HG02763 (cell line): ENCODE data around the gene SEC23A.
"Not testable (repeated sequence)": the region's sequence is repeated elsewhere in the genome, so short reads cannot be mapped to it uniquely, and the experiment has no call there.

Experiments used
- ATAC-seq: cut with Tn5 transposase; IDR thresholded peaks from one replicate; pipeline ENCODE4 v1.9.1; 2021; ENCODE audit warnings: mild to moderate bottlenecking, moderate library complexity; ENCODE audit not compliant: unreplicated experiment

The SEC23A gene

GRCh38 chr14:39094515-39094914, 8.5 kb downstream of the SEC23A start:
- no peak for ATAC-seq

GRCh38 chr14:39091716-39092115, 11.3 kb downstream of the SEC23A start:
- ATAC-seq: no peak

GRCh38 chr14:39090548-39091111, 12.4 kb downstream of the SEC23A start:
- ATAC-seq: no peak

GRCh38 chr14:39087493-39087892, 15.5 kb downstream of the SEC23A start:
- no peak for ATAC-seq

DNA sequence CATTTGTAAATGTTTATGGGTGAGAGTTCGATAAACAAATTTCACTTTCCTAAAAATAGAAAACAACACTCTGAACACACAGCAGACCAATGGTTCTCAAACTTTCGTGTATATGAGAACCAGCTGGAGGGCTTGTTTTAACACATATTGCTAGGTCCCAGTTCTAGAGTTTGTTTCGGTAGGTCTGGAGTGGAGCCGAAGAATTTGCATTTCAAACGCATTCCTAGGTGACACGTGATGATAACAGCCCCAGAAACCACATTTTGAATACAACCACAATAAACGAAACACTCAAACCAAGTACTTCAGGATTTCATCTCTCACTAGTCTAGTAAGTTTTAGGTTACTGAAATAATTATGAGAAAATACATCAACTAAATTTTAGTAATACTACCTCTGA, 17.1 kb downstream of the SEC23A start:
- ATAC-seq: no peak

DNA sequence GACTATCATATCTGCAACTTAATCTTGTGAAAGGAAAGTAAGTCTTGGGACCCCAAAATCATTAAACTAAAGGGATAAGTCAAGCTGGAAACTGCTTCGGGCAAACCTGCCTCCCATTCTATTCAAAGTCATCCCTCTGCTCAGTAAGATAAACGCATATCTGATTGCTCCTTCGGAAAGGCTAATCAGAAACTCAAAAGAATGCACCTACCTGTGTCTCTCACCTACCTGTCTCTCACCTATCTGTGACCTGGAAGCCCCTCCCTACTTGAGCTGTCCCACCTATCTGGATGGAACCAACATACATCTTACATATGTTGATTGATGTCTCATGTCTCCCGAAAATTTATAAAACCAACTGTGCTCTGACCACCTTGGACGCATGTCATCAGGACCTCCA, 19.9 kb downstream of the SEC23A start:
- ATAC-seq: no peak

GRCh38 chr14:39080886-39081285, 22.1 kb downstream of the SEC23A start:
- ATAC-seq: no peak

DNA sequence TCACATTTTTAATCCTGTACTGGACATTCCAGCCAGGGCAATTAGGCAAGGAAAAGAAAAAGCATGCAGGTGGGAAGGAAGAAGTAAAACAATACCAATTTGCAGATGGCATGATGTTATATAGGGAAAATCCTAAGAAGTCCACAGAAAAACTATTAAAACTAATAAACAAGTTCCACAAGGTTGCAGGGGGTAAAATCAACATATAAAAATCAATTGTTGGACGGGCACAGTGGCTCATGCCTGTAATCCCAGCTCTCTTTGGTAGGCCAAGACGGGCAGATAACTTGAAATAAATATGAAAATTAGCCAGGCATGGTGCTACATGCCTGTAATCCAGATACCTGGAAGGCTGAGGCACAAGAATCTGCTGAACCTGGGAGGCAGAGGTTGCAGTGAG, 31.9 kb downstream of the SEC23A start:
- no peak for ATAC-seq

DNA sequence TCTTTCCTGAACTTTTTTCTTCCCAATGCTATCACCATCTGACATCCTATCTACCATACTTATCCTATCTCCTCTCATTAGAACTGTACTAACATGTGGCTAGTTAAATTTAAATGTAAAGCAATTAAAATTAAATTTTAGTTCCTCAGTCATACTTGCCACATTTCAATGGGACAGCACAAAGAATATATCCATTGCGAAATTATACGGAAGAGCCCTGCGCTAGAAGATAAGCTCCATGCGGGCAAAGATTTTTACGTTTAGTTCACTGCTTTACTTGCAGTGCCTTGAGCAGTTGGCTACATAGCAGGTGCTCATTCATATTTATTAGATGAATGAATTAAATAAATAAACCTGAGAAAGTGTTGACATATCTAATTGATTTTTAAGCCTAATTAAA, 33.1 kb downstream of the SEC23A start:
- no peak for ATAC-seq

- ATAC-seq: not testable (repeated sequence)
These were observed 33.7 kb downstream of the SEC23A start for GRCh38 chr14:39069169-39069805.

DNA sequence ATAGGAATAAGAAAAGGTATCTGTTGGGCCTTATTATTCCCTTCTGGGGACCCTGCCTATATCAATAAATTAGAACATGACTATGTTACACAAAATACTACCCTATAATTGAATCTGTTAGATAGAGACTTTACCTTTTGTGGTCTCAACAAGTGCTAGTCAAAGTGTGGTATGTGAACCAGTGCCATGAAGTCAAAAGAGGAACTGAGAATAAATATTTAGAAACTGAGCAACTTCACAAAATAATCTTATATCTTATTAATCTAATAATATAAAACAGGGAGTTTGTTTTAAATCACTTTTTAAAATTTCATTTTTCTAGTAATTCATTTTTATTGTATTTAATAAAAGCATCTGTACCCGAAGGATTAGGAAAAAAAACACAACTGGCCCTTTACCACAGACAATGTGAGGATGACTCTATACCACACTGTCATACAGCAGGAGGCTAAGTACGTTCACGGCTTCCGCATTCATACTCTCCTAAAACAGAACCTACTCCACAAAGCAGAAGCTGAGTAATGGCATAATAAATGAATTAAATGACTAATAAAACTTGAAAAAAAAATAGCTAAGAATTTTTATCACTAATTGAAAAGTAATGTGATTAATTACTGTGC, 42.1 kb downstream of the SEC23A start:
- peak; percentile 97 for ATAC-seq

- no peak for ATAC-seq
These were observed 47.1 kb downstream of the SEC23A start for GRCh38 chr14:39055786-39056474.

- not testable (repeated sequence) for ATAC-seq
These were observed 50.1 kb downstream of the SEC23A start for GRCh38 chr14:39052869-39053454.

DNA sequence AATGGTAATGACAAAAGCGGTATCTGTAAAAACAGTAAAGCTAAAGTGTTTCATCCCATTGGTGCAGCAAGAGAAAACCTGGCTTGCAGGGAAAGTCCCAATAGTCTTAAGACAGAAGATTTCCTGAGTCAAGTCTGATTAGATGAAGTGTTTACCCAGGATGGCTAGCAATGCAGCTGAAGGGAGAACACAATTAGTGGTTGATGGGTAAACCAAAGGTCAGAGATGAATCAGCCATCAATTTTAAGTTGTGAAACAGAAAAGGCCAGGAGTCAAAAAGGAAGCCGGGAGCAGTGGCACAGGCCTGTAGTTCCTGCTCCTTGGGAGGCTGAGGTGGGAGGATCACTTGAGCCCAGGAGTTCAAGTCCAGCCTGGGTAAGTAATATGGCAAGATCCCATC, 52.6 kb downstream of the SEC23A start:
- no peak for ATAC-seq

DNA sequence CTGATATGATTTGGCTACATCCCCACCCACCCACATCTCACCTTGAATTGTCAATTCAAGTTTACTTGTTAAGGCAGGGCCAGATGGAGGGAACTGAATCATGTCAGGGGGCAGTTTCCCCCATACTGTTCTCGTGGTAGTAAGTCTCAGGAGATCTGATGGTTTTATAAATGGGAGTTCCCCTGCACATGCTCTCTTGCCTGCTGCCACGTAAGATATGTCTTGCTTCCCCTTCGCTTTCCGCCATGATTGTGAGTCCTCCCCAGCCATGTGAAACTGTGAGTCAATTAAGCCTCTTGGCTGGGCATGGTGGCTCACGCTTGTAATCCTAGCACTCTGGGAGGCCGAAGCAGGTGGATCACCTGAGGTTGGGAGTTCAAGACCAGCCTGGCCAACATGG, 57.1 kb downstream of the SEC23A start:
- not testable (repeated sequence) for ATAC-seq

DNA sequence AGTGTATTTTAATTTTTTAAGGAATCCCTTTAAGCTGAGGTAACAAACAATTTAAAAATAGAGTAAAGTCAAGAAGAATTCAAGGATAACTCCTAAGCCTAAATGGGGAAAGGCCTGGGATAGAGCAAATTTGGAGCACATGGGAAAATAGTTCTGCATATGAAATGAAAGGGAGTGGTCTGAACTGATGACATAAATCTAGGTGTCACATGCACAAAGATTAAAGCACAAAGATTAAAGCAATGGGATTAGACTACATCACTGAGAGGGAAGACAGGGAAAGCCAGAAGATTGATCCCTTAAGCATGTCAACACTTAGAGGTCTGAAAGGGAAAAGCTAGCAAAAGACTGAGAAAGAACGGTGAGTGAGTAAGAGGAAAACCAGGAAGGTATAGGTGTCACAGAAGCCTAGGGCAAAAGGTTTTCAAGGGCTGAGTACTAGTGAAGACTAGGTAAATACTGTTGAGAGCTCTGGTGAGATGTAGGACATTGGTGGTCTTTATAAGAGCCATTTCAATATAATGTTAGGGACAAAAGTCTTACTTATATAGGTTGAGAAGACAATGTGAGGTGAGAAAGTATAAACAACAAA, 59.6 kb downstream of the SEC23A start:
- ATAC-seq: no peak

GRCh38 chr14:39040529-39040928, 62.5 kb downstream of the SEC23A start:
- ATAC-seq: no peak

DNA sequence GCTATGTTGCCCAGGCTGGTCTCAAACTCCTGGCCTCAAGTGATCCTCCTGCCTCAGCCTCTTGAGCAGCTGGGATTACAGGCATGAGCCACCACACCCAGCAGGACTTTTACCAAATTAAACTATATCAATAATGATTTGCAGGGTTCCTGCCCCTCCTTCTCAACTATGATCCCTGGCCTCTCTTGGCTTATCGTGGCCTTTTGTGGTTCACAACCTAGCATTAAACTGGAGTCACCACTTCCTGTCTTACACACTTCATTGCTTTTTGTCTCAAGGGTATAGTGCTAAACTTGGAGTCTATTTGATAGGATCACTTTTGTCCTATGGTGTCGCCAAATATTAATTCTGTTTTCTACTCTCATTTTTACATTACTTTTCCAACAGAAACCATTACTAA, 64.5 kb downstream of the SEC23A start:
- no peak for ATAC-seq

- ATAC-seq: no peak
These were observed 66.3 kb downstream of the SEC23A start for GRCh38 chr14:39036760-39037159.

GRCh38 chr14:39035336-39035735, 67.7 kb downstream of the SEC23A start:
- no peak for ATAC-seq
